ENCODE results near the gene BTF3.

- TF ChIP-seq POLR2A (IDR thresholded peaks at IDR 0.05; ENCODE audit: low read depth, low read length) (no peak), TAF1 (IDR thresholded peaks at IDR 0.05; ENCODE audit: borderline replicate concordance, low read depth, low read length) (no peak)
Measured at GRCh38 chr5:73494721-73495120, 3.5 kb upstream of the BTF3 start.
